ENCODE data around the gene PTPRT.

- TF ChIP-seq CTCF (IDR thresholded peaks at IDR 0.05) (no peak), EP300 (IDR thresholded peaks at IDR 0.05; ENCODE audit: low read depth) (no peak)
Measured at GRCh38 chr20:42686057-42686456, 503.6 kb downstream of the PTPRT start.

Measured in transverse colon (tissue), 3 donors.